NCI-H82 (cell line): ENCODE data around the gene HSPA6.
"Not testable (repeated sequence)": the region's sequence is repeated elsewhere in the genome, so short reads cannot be mapped to it uniquely, and the experiment has no call there.

Experiments used
- DNase-seq: peaks from one replicate; lab custom pipeline; 2025; lab: John Stamatoyannopoulos, UW

The HSPA6 gene

GRCh38 chr1:161560960-161561715 is 36.8 kb downstream of the HSPA6 start:
- not testable (repeated sequence) for DNase-seq

DNA sequence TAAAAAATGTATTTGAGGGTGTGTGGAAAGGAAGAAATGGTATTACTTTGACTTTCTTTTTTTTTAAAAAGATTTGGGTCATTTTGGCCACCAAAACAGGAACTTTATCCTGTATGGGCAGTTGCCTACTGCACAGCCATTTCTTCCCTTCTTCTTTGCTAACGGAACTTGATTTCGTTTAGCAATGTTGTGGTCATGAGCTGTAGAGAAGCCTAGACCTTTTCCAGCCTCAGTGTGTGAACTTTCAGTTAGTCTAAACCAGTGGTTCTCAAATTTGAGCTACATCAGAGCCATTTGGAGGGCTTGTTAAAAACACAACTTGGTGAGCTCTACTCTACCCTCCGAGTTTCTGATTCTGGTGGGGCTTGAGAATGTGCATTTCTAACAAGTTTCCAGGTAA is 38.1 kb downstream of the HSPA6 start:
- not testable (repeated sequence) for DNase-seq

DNA sequence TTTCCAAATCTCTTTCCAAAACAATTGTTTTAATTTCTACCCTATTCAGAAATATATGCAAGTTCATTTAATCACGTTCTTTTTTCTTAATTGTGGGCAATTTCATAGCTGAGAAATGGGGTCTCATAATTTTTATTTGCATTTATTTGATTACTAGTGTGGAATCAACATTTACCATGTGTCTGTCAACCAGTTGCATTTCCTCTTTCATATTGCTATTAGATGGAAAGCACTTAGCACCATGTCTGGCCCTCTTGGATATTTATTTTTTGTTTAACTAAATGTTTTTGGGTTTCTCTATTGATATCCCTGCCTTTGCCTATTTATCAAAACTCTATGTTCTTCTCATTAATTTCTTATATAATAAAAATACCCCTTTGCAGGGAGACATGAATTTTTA is 39.2 kb downstream of the HSPA6 start:
- DNase-seq = not testable (repeated sequence)

DNA sequence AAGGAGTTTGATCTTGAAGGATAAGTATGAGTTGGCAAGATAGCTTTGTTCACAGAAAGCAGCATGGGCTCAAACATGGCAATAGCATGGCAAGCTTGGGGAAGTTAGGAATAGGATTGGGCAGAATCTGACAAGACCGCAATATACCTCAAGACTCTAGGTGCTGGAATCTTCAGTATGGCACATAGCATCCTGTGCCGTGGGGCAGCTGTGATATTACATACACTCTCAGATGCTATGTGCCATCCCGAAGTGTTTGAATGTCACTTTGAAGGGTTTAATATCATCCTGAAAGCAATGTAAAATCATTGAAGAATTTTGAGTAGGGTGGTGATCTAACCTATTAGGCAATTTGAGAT is 42.2 kb downstream of the HSPA6 start:
- not testable (repeated sequence) for DNase-seq

- DNase-seq = not testable (repeated sequence)
Measured at GRCh38 chr1:161571703-161572102, 47.4 kb downstream of the HSPA6 start.
